ENCODE data around the gene MESP2.

MESP2 gene

DNA sequence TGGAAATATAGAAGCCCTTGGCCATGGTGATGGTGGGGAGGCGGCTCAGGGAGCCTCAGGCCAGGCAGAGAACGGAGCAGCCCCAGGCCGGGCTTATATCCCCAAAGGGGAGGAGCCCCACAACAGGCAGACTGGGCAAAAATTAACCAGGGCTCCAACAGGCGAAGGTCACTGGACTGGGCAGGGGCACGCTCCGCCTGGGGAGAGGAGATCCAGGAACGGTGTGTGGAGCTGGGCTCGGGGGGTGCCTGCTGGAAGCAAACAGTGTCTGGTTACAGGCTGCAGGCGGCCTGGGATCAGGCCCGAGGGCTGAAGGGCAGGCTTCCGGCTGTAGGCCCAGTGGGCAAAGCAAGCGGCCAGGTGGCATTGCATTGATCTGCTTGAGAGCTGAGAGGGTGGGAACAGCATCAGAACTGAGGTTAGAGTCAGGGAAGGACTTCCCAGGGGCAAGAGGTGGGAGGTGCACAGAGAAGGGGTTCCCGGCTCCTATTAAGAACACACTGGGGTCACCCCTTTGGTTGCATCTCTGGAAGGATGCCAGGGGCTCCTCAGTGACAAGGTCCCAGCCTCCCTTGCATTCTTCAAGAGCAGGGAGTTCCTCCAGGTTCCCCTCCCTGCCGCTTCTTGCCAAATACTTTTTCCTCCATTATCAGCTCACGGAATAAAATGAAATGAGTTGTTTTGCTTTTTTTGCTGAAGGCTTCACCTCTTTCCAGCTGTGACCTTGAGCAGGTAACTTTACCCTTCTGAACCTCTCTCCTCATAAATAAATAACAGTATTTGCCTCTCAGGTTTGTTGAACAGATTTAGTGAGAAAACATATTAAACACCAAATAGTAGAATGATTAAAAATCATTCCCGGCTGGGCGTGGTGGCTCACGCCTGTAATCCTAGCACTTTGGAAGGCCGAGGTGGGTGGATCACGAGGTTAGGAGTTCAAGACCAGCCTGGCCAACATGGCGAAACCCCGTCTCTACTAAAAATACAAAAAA lies 30.7 kb downstream of the MESP2 start:
- no peak overlapping the region for H3K4me3 ChIP-seq (ENCODE audit: low read length)
- no peak for DNase-seq (ENCODE audit: low read depth)
- TF ChIP-seq, protein P1, sequence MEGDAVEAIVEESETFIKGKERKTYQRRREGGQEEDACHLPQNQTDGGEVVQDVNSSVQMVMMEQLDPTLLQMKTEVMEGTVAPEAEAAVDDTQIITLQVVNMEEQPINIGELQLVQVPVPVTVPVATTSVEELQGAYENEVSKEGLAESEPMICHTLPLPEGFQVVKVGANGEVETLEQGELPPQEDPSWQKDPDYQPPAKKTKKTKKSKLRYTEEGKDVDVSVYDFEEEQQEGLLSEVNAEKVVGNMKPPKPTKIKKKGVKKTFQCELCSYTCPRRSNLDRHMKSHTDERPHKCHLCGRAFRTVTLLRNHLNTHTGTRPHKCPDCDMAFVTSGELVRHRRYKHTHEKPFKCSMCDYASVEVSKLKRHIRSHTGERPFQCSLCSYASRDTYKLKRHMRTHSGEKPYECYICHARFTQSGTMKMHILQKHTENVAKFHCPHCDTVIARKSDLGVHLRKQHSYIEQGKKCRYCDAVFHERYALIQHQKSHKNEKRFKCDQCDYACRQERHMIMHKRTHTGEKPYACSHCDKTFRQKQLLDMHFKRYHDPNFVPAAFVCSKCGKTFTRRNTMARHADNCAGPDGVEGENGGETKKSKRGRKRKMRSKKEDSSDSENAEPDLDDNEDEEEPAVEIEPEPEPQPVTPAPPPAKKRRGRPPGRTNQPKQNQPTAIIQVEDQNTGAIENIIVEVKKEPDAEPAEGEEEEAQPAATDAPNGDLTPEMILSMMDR (conservative IDR thresholded peaks at IDR 0.05; ENCODE audit: low read length) = no peak

DNA sequence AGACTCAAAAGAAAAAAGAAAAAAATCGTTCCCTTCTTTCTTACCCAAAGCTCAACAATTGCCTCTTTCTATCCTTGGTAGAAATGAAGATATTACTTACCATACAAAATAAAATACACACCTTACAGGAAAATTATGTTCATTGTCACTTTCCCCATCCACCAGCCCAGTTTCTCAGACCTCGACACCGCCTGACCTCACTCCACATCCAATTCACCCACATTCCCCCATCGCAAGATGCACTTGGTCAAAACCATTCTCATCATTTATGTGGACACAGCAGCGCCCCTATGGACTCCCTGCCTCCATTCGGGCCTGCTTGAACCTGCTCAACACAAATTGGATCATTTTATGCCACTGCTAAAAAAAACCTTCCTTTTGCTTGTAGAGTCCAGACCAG lies 31.6 kb downstream of the MESP2 start:
- TF ChIP-seq, protein P1 (conservative IDR thresholded peaks at IDR 0.05; ENCODE audit: low read length) = no peak
- DNase-seq (ENCODE audit: low read depth) = no peak
- H3K4me3 ChIP-seq (ENCODE audit: low read length) = no peak overlapping the region

DNA sequence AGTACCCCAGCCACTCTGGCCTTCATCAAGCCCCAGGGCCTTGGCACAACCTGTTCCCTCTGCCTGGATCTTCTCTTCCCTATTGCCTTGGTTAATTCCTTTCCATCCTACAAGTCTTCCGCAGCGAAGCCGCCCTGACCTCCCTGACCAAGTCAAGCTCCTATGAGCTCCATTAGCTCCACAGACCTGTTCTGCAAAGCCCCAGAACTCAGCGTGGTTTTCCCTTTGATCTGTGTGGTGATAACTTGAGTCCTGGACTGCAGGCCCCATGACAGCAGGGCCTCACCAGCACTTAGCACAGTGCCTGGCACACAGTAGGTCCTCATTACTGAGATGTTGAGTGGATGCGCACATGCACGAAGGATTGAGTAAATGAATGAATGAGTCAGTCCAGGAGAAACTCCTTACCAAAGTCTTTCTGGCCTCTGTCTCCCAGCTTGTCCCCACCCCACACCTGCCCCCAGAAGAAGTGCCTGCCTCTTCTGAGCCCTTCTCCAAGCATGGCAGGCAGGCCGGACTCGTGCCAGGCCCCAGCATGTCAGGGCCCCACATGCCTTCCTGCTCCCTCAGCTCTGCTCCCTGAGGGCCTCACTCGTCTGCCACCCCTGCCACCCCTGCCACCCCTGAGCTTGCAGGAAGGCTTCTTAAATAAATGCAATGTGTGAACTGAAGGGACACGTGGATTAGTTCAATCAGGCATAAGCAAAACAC lies 32.2 kb downstream of the MESP2 start:
- TF ChIP-seq, protein P1 (conservative IDR thresholded peaks at IDR 0.05; ENCODE audit: low read length) = no peak
- no peak for DNase-seq (ENCODE audit: low read depth)
- no peak overlapping the region for H3K4me3 ChIP-seq (ENCODE audit: low read length)

DNA sequence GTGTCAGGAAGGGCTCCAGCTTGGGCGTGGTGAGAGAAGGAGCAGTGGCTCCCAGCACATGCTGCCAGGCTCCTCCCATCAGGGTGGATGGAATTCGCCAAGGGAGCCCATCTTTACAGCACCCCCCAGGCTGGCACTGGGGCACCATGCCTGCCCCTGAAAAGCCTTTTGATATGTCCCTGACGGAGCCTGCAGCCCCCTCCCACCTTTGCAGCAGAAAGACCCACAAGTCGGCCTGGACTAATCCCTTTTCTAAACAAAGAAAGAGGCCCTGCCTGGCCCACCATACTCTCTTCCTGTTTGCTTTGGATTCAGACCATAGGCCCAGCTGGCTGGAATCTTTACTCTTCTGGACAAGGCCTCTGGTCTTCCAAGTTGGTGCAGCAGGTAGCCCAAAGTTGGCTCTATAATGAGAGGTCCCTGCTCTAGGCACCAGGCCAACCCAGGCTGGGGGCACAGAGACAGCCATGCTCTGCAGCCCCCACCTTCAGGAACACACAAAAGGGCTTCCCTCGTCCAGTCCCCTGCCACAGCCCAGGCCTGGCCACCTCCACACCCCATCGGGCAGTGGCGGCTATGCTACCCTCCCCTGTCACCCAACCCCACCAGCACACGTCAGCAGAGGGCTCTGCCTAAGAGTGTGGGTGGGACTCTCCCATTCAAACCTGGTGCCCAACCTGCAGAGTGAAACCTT lies 33.1 kb downstream of the MESP2 start:
- DNase-seq (ENCODE audit: low read depth) = no peak
- H3K4me3 ChIP-seq (ENCODE audit: low read length) = no peak overlapping the region
- TF ChIP-seq, protein P1 (conservative IDR thresholded peaks at IDR 0.05; ENCODE audit: low read length) = no peak

DNA sequence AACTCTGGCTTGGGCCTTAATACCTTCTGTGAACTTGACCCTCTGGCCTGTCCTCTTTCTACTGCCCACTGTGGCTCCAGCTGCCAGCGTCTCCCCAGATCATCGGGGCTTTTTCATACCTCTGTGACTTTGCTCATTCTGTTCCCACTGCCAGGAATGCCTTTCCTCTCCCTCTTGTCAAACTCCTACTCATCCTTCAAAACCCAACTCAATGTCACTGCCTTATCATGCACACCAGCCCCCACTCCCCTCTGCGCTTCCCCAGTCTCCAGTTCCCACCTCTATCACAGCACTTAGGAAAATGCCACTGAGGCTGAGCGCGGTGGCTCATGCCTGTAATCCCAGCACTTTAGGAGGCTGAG lies 33.6 kb downstream of the MESP2 start:
- TF ChIP-seq, protein P1 (conservative IDR thresholded peaks at IDR 0.05; ENCODE audit: low read length) = no peak

DNA sequence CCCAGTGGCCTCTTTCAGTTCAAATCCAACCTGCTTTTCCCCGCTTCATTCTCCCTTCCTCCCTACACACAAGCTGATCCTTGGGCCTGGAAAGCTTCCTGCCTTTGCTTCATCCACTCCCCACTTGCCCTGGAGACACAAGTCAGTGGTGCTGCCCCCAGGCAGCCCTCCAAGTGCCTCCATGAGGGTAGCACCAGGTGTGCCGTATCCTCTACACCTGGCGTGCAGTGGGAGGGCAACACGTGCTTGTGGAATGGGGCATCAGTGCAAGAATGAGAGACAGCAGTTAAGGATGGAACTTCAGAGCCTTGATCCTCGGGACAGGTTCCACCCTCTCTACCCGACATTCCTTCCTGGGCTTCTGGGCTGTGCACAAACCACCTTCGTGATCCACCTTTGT lies 34.7 kb downstream of the MESP2 start:
- TF ChIP-seq, protein P1 (conservative IDR thresholded peaks at IDR 0.05; ENCODE audit: low read length) = no peak
- no peak overlapping the region for H3K4me3 ChIP-seq (ENCODE audit: low read length)
- no peak for DNase-seq (ENCODE audit: low read depth)

More for the DNA sequence above, 33.6 kb downstream of the MESP2 start:
- no peak overlapping the region for H3K4me3 ChIP-seq (ENCODE audit: low read length)
- no peak for DNase-seq (ENCODE audit: low read depth)

All from AG10803 (cell line).